HepG2 (cell line): Measurements from ENCODE around the gene LINGO3. TPM values are rescaled to one million over a fixed set of nuclear protein-coding genes. Genes with fewer than 3 reads are reported as not detected.

Source experiments
- DNMT1 ChIP-seq: sonication (generic); formaldehyde crosslinking; IDR thresholded peaks from 2 replicates; pipeline ENCODE4 v1.5.1; 2020; ENCODE audit warnings: mild to moderate bottlenecking, missing genetic modification reagents
- GMEB2 ChIP-seq: IDR thresholded peaks from 2 replicates; pipeline ENCODE4 v1.6.1; 2016; ENCODE audit warnings: missing biosample characterization, missing genetic modification reagents, low read depth
- MEIS1 ChIP-seq: sonication (generic); formaldehyde crosslinking; IDR thresholded peaks from 2 replicates; pipeline ENCODE4 v1.9.0; 2021; ENCODE audit warnings: mild to moderate bottlenecking, missing genetic modification reagents, moderate library complexity, borderline replicate concordance
- MTA1 ChIP-seq: sonication (generic); formaldehyde crosslinking; IDR thresholded peaks from 2 replicates; pipeline ENCODE4 v1.4.0; 2020; ENCODE audit warnings: missing genetic modification reagents, mild to moderate bottlenecking, borderline replicate concordance
- MTF1 ChIP-seq: sonication (generic); formaldehyde crosslinking; IDR thresholded peaks from 2 replicates; pipeline ENCODE4 v1.5.0; 2020; ENCODE audit warnings: missing genetic modification reagents
- NCOA2 ChIP-seq: sonication (generic); formaldehyde crosslinking; IDR thresholded peaks from 2 replicates; pipeline ENCODE4 v1.8.0; 2022; ENCODE audit warnings: inconsistent platforms
- NCOR1 ChIP-seq: fragments of 200-600 bp; sonication (generic); IDR thresholded peaks from 2 replicates; pipeline ENCODE4 v1.7.0; 2017; ENCODE audit warnings: antibody characterized with exemption, low read length, borderline replicate concordance
- PAX8 ChIP-seq: sonication (generic); formaldehyde crosslinking; IDR thresholded peaks from 2 replicates; pipeline ENCODE4 v1.8.0; 2022; ENCODE audit warnings: mild to moderate bottlenecking, missing genetic modification reagents, borderline replicate concordance
- PRDM10 ChIP-seq: sonication (generic); formaldehyde crosslinking; IDR thresholded peaks from 2 replicates; pipeline ENCODE4 v1.4.0; 2020; ENCODE audit warnings: low read depth, missing genetic modification reagents
- REPIN1 ChIP-seq: sonication (generic); formaldehyde crosslinking; IDR thresholded peaks from 2 replicates; pipeline ENCODE4 v1.8.0; 2022; ENCODE audit warnings: missing genetic modification reagents, low read depth, mild to moderate bottlenecking, borderline replicate concordance
- TFAP4 ChIP-seq: sonication (generic); IDR thresholded peaks from 2 replicates; pipeline ENCODE4 v1.6.1; 2016; ENCODE audit warnings: low read depth, borderline replicate concordance
- ZNF18 ChIP-seq: sonication (generic); formaldehyde crosslinking; IDR thresholded peaks from 2 replicates; pipeline ENCODE4 v1.8.0; 2022; ENCODE audit warnings: mild to moderate bottlenecking, missing genetic modification reagents; ENCODE audit not compliant: insufficient replicate concordance
- ZNF256 ChIP-seq: sonication (generic); formaldehyde crosslinking; conservative IDR thresholded peaks from 2 replicates; pipeline ENCODE4 v1.4.0; 2020; ENCODE audit warnings: missing genetic modification reagents
- ZNF275 ChIP-seq: sonication (generic); formaldehyde crosslinking; IDR thresholded peaks from 2 replicates; pipeline ENCODE4 v1.8.0; 2022; ENCODE audit warnings: missing genetic modification reagents, mild to moderate bottlenecking, inconsistent platforms, borderline replicate concordance
- ZNF446 ChIP-seq: sonication (generic); formaldehyde crosslinking; IDR thresholded peaks from 2 replicates; pipeline ENCODE4 v1.5.0; 2020; ENCODE audit warnings: mild to moderate bottlenecking, missing genetic modification reagents
- ZNF567 ChIP-seq: sonication (generic); formaldehyde crosslinking; IDR thresholded peaks from 2 replicates; pipeline ENCODE4 v1.8.1; 2023; ENCODE audit warnings: mild to moderate bottlenecking, missing genetic modification reagents, borderline replicate concordance
- ZNF572 ChIP-seq: sonication (generic); formaldehyde crosslinking; IDR thresholded peaks from 2 replicates; pipeline ENCODE4 v1.5.1; 2020; ENCODE audit warnings: mild to moderate bottlenecking, missing genetic modification reagents
- ZNF639 ChIP-seq: conservative IDR thresholded peaks from 2 replicates; pipeline ENCODE4 v1.6.1; 2018; ENCODE audit warnings: missing genetic modification reagents
- polyA plus RNA-seq, 8 experiments: library from polyadenylated mRNA; depleted of rRNA in 3 of 8; stranded (reverse) in 7 of 8; unstranded in 1 of 8; fragments of >200 nt; fragmentation: Illumina TruSeq in 4 of 8; extraction: Trizol in 4 of 8; gene quantifications; 2 replicates each; pipeline versions ENCODE4 v1.2.1 to v1.2.3, GENCODE V29; 2011 to 2016; ENCODE audit warnings: low read depth in 4 of 8, missing spikeins in 1 of 8, mixed read lengths in 1 of 8; ENCODE audit not compliant: insufficient read depth in 1 of 8
- total RNA-seq, 5 experiments: library from RNA; depleted of rRNA; stranded (reverse); fragments of >200 nt; fragmentation: Illumina TruSeq; extraction: Trizol; gene quantifications; 2 replicates each; pipeline ENCODE4 v1.2.3, GENCODE V29; 2016; ENCODE audit warnings: low read depth in 1 of 5

Gene LINGO3
- total and polyA plus RNA-seq, 2 of the 13 experiments (the other 11 are each of a cell fraction or from before 2014, with no cell fraction given) = not detected

- TF ChIP-seq MTF1 (CRISPR knock-in tag) (no peak), MTA1 (CRISPR knock-in tag) (0 out of 2 replicates have a peak, but pooled peaks have one; percentile 50), ZNF446 (CRISPR knock-in tag) (no peak), ZNF567 (CRISPR knock-in tag) (no peak), ZNF256 (CRISPR knock-in tag) (no peak), ZNF639 (CRISPR knock-in tag) (0 out of 2 replicates have a peak, but pooled peaks have one; percentile 60), PRDM10 (CRISPR knock-in tag) (0 out of 2 replicates have a peak, but pooled peaks have one; percentile 28), ZNF572 (CRISPR knock-in tag) (0 out of 2 replicates have a peak, but pooled peaks have one; percentile 56), REPIN1 (peak; percentile 73; the same call in 1 of the 2 replicates), PAX8 (CRISPR knock-in tag) (no peak), NCOA2 (no peak; the same call in 1 of the 2 replicates), ZNF275 (CRISPR knock-in tag) (no peak), MEIS1 (no peak), TFAP4 (peak; percentile 22; the same call in 1 of the 2 replicates), DNMT1 (CRISPR knock-in tag) (no peak), NCOR1 (no peak), ZNF18 (peak; percentile 83), GMEB2 (CRISPR knock-in tag) (no peak)
Measured at GRCh38 chr19:2315818-2316353, 7.9 kb upstream of the LINGO3 start (continued).
